Dermis microvascular lymphatic vessel endothelial cell (primary cell): ENCODE results near the gene ZRANB3. TPM values are rescaled to one million over a fixed set of nuclear protein-coding genes. Genes with fewer than 3 reads are reported as not detected.

ENCODE experiments used
- DNase-seq, 2 donors: peaks; one replicate each; pipeline versions ENCODE4 v3.0.0 to v3.0.0-alpha.2; 2010; ENCODE audit warnings: low read depth in 2 of 2
- total RNA-seq: library from RNA; depleted of rRNA; stranded (reverse); fragments of >200 nt; gene quantifications from 2 replicates; pipeline ENCODE4 v1.2.1, GENCODE V29; 2014

The ZRANB3 gene
- total RNA-seq, 1 donor from 2014 or later, result 6.0 TPM

DNA sequence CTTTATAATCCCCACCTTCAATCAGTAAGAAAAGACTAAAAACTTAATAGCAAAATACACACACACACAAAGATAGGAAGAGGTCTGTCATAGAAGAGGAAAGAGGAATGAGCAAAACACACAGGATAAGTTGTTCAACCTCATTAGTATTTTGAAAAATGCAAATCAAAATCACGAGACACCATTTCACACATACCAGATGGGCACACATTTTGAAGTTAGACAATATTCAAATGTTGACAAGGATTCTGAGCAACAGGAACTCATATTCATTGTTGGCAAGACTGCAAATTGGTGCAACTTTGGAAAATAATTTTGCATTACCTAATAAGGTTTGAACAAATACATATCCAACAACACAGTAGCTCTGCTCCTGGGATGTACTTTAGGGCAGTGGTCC, 351.3 kb downstream of the ZRANB3 start:
- no peak for DNase-seq

- DNase-seq, result no peak
Measured at GRCh38 chr2:135175177-135175576, 355.8 kb downstream of the ZRANB3 start.

GRCh38 chr2:135174810-135175093, 356.3 kb downstream of the ZRANB3 start:
- DNase-seq, result no peak

DNA sequence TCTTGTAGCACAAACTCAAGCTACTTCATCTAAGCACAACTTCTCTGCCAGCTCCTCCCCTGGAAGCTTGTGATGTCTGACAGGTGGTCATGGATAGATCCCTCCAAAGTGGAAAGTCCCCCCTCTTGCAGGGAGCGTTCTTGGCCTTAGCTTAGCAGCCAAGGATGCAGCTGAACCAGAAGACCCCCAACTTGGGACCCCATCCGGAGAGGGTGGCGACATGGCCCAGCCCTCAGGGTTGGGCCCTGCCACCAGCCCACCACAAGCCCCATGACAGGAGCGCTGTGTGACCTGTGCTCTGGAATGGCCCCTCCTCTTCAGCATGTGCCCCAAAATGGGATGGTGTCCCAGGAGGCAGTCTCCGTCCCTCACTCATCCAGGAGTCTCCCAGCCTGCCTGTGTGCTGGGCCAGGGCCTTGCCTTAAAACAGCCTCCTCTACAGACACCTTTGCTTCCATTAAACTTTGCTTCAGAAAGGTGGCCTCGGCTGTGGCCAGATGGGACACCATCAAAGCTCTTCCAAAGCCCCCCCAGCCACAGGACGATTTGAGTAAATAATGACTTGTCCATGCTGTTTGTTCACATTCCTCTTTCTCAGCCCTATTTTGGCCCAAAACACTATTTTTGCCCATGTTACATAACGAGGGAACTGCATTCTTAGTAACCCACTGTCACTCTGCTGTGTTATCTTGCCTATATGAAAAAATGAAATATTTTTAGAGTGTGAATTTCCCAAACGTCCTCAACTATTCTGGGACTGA, 356.8 kb downstream of the ZRANB3 start:
- DNase-seq, result no peak

DNA sequence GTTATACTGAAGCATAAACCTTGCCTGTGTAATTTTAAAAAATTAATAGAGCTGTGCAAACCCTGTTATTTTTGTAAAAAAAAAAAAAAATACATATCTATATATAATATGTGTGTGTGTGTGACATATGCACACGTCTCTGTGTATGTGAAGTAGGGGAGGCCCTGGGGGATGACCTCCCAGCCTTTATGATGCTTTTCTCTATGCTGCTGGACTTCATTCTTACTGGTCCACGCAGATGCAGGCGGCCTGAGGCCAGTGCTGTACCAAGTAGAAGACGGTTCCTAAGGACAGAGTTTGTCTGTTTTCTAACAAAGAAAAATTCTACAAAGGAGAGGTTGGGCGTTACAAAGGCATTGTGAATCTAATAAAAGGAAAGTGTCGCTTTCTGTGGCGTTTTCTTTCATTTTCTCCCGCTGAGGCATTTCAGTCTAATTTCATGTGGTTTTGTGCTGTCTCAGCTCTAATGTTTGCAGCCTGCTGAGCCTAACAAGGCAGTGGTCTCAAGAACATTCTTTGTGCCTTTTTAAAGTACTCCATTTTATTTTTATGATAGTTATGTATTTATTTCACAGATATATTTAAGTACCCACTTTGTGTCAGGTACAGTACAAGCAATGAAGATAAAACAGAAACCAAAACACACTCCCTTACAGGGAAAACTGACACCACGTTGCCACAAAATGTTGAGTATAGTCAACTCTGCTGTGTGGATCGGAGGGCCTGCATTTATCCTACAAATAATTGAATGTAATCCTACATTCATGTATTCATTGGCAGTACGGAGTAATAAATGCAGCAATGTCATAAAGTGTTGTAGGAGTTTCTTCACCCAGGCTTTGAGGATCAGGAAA, 360.9 kb downstream of the ZRANB3 start:
- no peak for DNase-seq

GRCh38 chr2:135168204-135168856, 362.7 kb downstream of the ZRANB3 start:
- DNase-seq, result no peak

- no peak for DNase-seq
Measured at GRCh38 chr2:135167273-135167672, 363.7 kb downstream of the ZRANB3 start.

GRCh38 chr2:135164431-135164830, 366.6 kb downstream of the ZRANB3 start:
- DNase-seq, result peak in 1 of 2 donors; percentile 27

DNA sequence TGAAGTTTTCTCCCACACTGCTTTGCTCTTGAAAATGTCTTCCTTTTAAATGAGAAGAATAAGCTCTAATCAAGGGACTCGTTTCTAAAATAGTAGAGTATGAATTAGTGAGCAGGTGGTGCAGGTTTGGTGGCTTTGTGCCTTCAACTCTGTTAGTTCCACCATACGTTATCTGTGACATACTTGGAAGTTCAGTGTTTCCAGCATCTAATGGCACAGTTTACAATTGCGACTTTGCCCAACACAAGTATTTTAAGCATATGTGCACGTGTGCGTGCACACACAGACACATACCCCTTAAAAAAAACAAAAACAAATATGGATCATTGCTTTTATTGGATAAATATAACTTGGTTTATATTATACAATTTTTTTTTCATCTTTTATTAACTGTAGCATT, 367.1 kb downstream of the ZRANB3 start:
- DNase-seq, result no peak

- no peak for DNase-seq
Measured at GRCh38 chr2:135163306-135163705, 367.7 kb downstream of the ZRANB3 start.

GRCh38 chr2:135162786-135163185, 368.2 kb downstream of the ZRANB3 start:
- no peak for DNase-seq

DNA sequence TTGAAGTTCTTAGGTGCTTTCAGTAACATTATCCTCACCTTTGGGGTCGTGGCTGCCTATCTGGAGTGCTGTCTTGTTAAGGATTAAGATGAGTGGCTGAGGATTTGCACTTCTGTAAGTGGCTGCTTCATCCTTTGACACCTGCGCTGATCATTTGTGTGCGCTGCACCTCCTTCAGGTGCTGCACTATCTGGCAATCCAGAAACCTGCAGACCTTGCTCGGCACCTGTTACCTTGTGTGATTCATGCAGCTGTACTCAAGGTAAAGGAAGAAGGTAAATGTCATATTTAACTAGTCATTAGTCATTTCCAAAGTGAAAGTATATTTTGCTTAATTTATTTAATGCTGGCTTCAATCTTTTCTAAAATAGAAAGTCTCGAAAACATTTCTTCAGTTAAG, 368.6 kb downstream of the ZRANB3 start:
- no peak for DNase-seq

DNA sequence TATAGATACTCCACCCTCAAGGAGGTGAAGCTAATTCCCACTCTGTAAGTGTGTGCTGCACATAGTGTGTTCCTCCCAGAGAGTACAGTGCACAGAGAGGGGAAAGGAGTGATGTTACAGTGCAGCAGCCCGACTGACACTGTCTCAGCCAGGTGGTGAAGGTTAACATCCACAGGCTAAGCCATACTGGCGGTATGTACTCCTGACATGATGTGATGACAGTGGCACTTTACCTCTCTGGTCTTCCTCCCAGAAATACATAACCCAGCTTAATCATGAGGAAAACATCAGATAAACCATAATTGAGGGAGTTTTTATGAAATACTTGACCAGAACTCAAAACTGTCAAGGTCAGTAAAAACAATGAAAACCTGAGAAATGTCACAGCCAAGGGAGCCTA, 371.8 kb downstream of the ZRANB3 start:
- DNase-seq, result no peak

DNA sequence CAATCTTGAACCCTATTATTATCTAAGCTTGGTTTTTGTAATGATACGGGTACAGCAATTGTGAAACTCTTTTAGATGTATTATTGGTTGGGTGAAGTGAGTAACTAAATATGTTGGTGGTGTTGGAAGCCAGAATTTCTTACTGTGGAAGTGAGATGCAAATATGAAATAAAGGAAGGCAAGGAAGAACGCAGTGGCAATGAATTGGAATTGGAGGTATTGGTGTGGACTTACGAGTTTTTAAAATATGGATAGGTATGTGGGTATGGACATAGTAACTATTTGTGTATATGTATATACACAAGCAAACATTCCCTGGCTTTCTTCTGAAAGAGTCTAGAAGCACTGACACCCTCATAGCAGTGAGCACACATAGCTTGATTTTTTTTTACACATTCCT, 373.2 kb downstream of the ZRANB3 start:
- no peak for DNase-seq

DNA sequence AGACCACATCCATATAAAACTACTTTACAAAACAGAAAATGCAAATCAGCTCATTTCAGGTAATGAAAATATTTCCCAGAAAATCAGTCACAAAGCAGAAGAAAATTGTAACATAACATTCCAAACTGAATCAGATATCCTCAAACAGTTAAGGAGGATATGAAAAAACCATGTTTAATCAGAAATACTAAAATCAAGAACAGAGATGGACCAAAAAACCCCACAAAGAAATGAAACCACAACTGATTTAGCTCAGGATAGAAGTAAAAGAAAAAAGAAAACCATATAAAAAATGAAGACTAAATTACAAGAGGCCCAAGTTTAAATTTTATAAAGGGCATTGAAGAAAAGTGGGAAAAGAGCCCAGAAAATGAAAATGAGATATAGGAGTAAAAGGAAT, 376.1 kb downstream of the ZRANB3 start:
- no peak for DNase-seq

GRCh38 chr2:135152361-135152760, 378.7 kb downstream of the ZRANB3 start:
- no peak for DNase-seq

- peak in 1 of 2 donors; percentile 4 for DNase-seq
Measured at GRCh38 chr2:135151615-135152014, 379.4 kb downstream of the ZRANB3 start.

DNA sequence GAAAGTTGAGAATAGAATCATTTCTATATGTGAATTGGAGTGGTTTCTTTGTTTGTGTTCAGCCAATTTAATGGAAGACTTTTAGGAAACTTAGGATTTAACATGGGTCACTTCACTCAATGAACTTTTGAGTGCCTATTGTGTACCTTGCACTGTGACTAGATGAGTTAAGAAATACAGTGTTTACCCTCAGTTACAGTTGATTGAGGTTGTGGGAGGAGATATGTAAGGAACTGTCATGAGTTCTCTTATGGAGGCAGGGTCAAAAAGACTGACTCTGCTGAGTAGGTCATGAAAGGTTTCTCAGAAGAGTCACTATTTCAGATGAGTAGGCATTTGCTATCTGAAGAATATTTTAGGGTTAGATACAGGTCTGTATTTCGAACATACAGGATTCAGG, 380.3 kb downstream of the ZRANB3 start:
- DNase-seq, result no peak

DNA sequence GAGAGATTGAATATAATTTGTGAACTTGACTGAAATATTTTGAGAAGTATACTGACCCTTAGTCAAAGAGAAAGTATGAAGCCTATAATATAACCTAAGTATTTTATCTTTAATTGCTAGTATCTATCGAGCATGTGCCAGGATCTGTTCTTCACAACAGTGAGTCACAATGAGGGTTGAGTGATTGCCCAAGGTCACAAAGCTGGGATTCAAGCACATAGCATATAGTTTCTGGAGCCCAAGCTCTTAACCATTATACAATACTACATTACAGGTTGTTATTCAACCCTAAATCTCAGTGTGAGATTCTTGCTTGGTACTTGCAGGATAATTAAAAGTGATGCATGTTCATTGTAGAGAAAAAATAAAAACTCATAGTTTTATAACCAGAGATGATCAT, 381.8 kb downstream of the ZRANB3 start:
- DNase-seq, result no peak

GRCh38 chr2:135144343-135144742, 386.7 kb downstream of the ZRANB3 start:
- no peak for DNase-seq

DNA sequence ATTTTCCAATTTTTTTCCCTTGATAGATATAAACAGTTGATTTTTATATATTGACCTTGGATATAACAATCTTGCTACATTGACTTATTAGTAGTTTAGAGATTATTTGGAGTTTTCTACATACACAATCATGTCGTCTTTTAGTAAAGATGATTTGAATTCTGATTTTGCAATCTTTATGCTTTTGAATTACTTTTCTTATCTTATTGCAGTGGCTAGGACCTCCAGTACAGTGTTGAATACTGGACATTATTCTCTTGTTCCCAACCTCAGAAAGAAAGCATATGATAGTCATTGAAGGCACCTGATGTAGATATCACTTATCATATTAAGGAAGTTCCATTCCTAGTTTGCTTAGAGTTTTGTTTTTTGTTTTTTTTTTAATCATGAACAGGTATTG, 388.7 kb downstream of the ZRANB3 start:
- DNase-seq, result no peak

GRCh38 chr2:135140606-135141005, 390.4 kb downstream of the ZRANB3 start:
- no peak for DNase-seq

- DNase-seq, result no peak
Measured at GRCh38 chr2:135132314-135132713, 398.7 kb downstream of the ZRANB3 start.
